Vagina (tissue), 2 donors: Measurements from ENCODE around the gene CAPZA2.

Experiments used
- POLR2A ChIP-seq, 2 donors: fragments of 450-650 bp; IDR thresholded peaks; one replicate each; pipeline ENCODE4 v1.6.1; 2017; ENCODE audit warnings: antibody characterized with exemption in 2 of 2, mild to moderate bottlenecking in 2 of 2, moderate library complexity in 2 of 2
- POLR2AphosphoS5 ChIP-seq, 2 donors: sonication (generic); formaldehyde crosslinking; IDR thresholded peaks; one replicate each; pipeline ENCODE4 v1.9.0; 2017; ENCODE audit warnings: antibody characterized with exemption in 2 of 2, mild to moderate bottlenecking in 2 of 2, low read depth in 1 of 2; ENCODE audit not compliant: insufficient read depth in 1 of 2
- TF ChIP-seq, protein P1 (sequence below), 3 experiments: fragments of 450-650 bp in 2 of 3; fragments of 200-600 bp in 1 of 3; sonication (generic) in 1 of 3; IDR thresholded peaks; one replicate each; pipeline ENCODE4 v1.5.1; 2017 to 2019; ENCODE audit warnings: antibody characterized with exemption in 3 of 3, mild to moderate bottlenecking in 2 of 3, moderate library complexity in 2 of 3

DNA sequence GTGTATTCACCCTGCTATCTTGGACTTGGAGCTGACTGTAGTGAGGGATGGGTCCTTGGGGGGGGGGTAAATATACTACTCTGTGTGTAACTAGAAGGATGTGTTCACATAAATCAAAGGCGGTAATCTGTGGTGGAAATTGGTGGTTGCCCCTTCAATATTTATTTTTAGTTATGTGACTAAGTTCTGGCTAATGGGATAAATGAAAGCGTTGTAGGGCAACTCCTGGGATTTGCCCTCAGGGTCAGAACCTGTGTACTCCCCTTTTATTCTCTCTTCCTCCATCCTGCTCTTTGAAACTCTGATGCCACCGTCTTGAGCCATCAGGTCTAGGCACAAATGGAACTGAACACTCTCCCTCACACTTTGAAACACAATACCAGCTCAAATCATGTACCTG lies 66.6 kb downstream of the CAPZA2 start:
- TF ChIP-seq POLR2A (IDR thresholded peaks at IDR 0.05) (no peak), POLR2AphosphoS5 (IDR thresholded peaks at IDR 0.05; ENCODE audit: insufficient read depth in 1 of 2, low read depth in 1 of 2) (no peak)
- TF ChIP-seq, protein P1, sequence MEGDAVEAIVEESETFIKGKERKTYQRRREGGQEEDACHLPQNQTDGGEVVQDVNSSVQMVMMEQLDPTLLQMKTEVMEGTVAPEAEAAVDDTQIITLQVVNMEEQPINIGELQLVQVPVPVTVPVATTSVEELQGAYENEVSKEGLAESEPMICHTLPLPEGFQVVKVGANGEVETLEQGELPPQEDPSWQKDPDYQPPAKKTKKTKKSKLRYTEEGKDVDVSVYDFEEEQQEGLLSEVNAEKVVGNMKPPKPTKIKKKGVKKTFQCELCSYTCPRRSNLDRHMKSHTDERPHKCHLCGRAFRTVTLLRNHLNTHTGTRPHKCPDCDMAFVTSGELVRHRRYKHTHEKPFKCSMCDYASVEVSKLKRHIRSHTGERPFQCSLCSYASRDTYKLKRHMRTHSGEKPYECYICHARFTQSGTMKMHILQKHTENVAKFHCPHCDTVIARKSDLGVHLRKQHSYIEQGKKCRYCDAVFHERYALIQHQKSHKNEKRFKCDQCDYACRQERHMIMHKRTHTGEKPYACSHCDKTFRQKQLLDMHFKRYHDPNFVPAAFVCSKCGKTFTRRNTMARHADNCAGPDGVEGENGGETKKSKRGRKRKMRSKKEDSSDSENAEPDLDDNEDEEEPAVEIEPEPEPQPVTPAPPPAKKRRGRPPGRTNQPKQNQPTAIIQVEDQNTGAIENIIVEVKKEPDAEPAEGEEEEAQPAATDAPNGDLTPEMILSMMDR (IDR thresholded peaks at IDR 0.05) = no peak
